K562 (cell line): ENCODE results near the gene PTP4A1. TPM values are rescaled to one million over a fixed set of nuclear protein-coding genes. Genes with fewer than 3 reads are reported as not detected.

Experiments used
- ATAC-seq: fragments of 200-7000 bp; cut with Tn5 transposase; 3 replicates; pipeline ENCODE4 v1.9.1; 2020; ENCODE audit warnings: moderate library complexity
- BruUV-seq: library from RNA; stranded (reverse); fragments of 400-500 nt; replicated peaks from 2 replicates; lab custom pipeline; 2021; lab: Mats Ljungman, UMichigan
- CTCF ChIA-PET: fragments of 300-600 bp; formaldehyde crosslinking; extraction: SDS; loops from one replicate; lab custom pipeline; 2021; ENCODE audit warnings: low intra/inter-chr PET ratio; lab: Yijun Ruan, JAX
- POLR2A ChIA-PET: fragments of 300-600, 350-650 bp; sonication (Branson Sonifier 250); formaldehyde crosslinking; extraction: SDS; loops from one replicate; lab custom pipeline; 2021; ENCODE audit warnings: antibody characterized with exemption, inconsistent platforms; lab: Yijun Ruan, JAX
- DNase-seq, 4 experiments: peaks; one replicate each; pipeline versions ENCODE4 v3.0.0 to v3.0.0-alpha.2; 2011 to 2018; ENCODE audit warnings: low spot score in 3 of 4, mixed read lengths in 3 of 4; ENCODE audit errors: extremely low read depth in 1 of 4
- FAIRE-seq: peaks from 2 replicates; lab custom pipeline; 2011; peaks lifted over from hg19 to GRCh38; lab: Jason Lieb, UNC
- H2AFZ ChIP-seq: 2 replicates; pipeline ENCODE4 v1.6.0; 2011; ENCODE audit warnings: low read depth, low read length, control low read depth, inconsistent platforms
- H3K27ac ChIP-seq: fragments of 200-600 bp; 3 replicates; pipeline ENCODE4 v1.8.0; 2011; ENCODE audit warnings: low read depth, mild to moderate bottlenecking, control low read depth, inconsistent platforms, low read length, moderate library complexity, mixed read lengths; ENCODE audit errors: extremely low read depth
- H3K27me3 ChIP-seq, 2 experiments: fragments of 300-600 bp in 1 of 2; 2 replicates in 1 of 2; 3 replicates in 1 of 2; pipeline versions ENCODE4 v1.6.0 to v1.8.0; 2011; ENCODE audit warnings: inconsistent platforms in 2 of 2, low read length in 2 of 2, mild to moderate bottlenecking in 1 of 2, mixed read lengths in 1 of 2, moderate library complexity in 1 of 2; ENCODE audit not compliant: control insufficient read depth in 2 of 2, insufficient read depth in 2 of 2
- H3K36me3 ChIP-seq: fragments of 300-600 bp; 3 replicates; pipeline ENCODE4 v1.8.0; 2011; ENCODE audit warnings: mild to moderate bottlenecking, low read length, inconsistent platforms; ENCODE audit not compliant: control insufficient read depth, insufficient read depth
- H3K4me1 ChIP-seq, 2 experiments: fragments of 200-600 bp in 1 of 2; replicated peaks in 1 of 2; 2 replicates in 1 of 2; 3 replicates in 1 of 2; pipeline versions ENCODE4 v1.5.1 to v1.8.0; 2011; ENCODE audit warnings: inconsistent platforms in 2 of 2, low read length in 2 of 2, mild to moderate bottlenecking in 1 of 2, mixed read lengths in 1 of 2, moderate library complexity in 1 of 2; ENCODE audit not compliant: control insufficient read depth in 2 of 2, insufficient read depth in 2 of 2
- H3K4me2 ChIP-seq: 2 replicates; pipeline ENCODE4 v1.6.1; 2011; ENCODE audit warnings: low read length, control low read depth, inconsistent platforms, mixed read lengths; ENCODE audit not compliant: insufficient read depth
- H3K4me3 ChIP-seq: fragments of 200-600 bp; sonication (generic), shearing (Covaris generic); 2 replicates; pipeline ENCODE4 v1.5.1; 2016; ENCODE audit warnings: control low read depth, inconsistent platforms
- H3K79me2 ChIP-seq: fragments of 200-600 bp; 3 replicates; pipeline ENCODE4 v1.8.0; 2011; ENCODE audit warnings: low read length, inconsistent platforms; ENCODE audit not compliant: control insufficient read depth, insufficient read depth
- H3K9ac ChIP-seq, 2 experiments: 2 replicates each; pipeline versions ENCODE4 v1.6.0 to v1.6.1; 2011; ENCODE audit warnings: low read depth in 2 of 2, low read length in 2 of 2, control low read depth in 1 of 2, inconsistent platforms in 1 of 2, mild to moderate bottlenecking in 1 of 2, mixed read lengths in 1 of 2; ENCODE audit not compliant: insufficient read depth in 1 of 2
- H3K9me1 ChIP-seq: one replicate; pipeline ENCODE4 v1.6.0; 2011; ENCODE audit warnings: inconsistent platforms, mild to moderate bottlenecking, low read length, moderate library complexity; ENCODE audit not compliant: control insufficient read depth, insufficient read depth
- H3K9me3 ChIP-seq: replicated peaks from 2 replicates; pipeline ENCODE4 v1.5.1; 2011; ENCODE audit warnings: low read depth, low read length, inconsistent platforms; ENCODE audit not compliant: control insufficient read depth, insufficient read depth
- H4K20me1 ChIP-seq: replicated peaks from 2 replicates; pipeline ENCODE4 v1.6.1; 2011; ENCODE audit warnings: low read length, inconsistent platforms, mixed read lengths; ENCODE audit not compliant: control insufficient read depth, insufficient read depth
- CEBPB ChIP-seq: fragments of 450-650 bp; IDR thresholded peaks from 2 replicates; pipeline ENCODE4 v1.6.1; 2016; ENCODE audit warnings: missing genetic modification characterization, missing compliant biosample characterization
- EP400 ChIP-seq: fragments of 450-650 bp; IDR thresholded peaks from 2 replicates; pipeline ENCODE4 v1.6.1; 2017; ENCODE audit warnings: antibody characterized with exemption, mild to moderate bottlenecking, moderate library complexity
- GABPB1 ChIP-seq: sonication (generic); formaldehyde crosslinking; IDR thresholded peaks from 2 replicates; pipeline ENCODE4 v1.8.0; 2022; ENCODE audit warnings: mild to moderate bottlenecking, missing genetic modification reagents
- HNRNPK ChIP-seq: fragments of 200-400 bp; formaldehyde crosslinking; IDR thresholded peaks from one replicate; pipeline ENCODE4 v1.6.1; 2018; ENCODE audit warnings: mild to moderate bottlenecking, low read depth, low read length; ENCODE audit not compliant: poor library complexity, severe bottlenecking
- ID3 ChIP-seq, 2 experiments: fragments of 250-450 bp in 1 of 2; fragments of 450-650 bp in 1 of 2; sonication (Bioruptor Pico) in 1 of 2; IDR thresholded peaks; 2 replicates each; pipeline versions ENCODE4 v1.6.1 to v1.8.0; 2016 to 2021; ENCODE audit warnings: mild to moderate bottlenecking in 2 of 2, moderate library complexity in 2 of 2, missing compliant biosample characterization in 1 of 2, missing genetic modification characterization in 1 of 2
- PTTG1 ChIP-seq: fragments of 450-650 bp; IDR thresholded peaks from 2 replicates; pipeline ENCODE4 v1.6.1; 2016; ENCODE audit warnings: low read depth, mild to moderate bottlenecking, missing genetic modification characterization, missing compliant biosample characterization
- TSC22D4 ChIP-seq: fragments of 450-650 bp; IDR thresholded peaks from 2 replicates; pipeline ENCODE4 v1.6.1; 2016; ENCODE audit warnings: missing genetic modification characterization, missing biosample characterization, control low read depth
- ZFP36 ChIP-seq: fragments of 150-350 bp; IDR thresholded peaks from 2 replicates; pipeline ENCODE4 v1.6.1; 2018; ENCODE audit warnings: low read length, low read depth; ENCODE audit not compliant: partially characterized antibody
- ZKSCAN3 ChIP-seq: fragments of 250-450 bp; sonication (Bioruptor Pico); IDR thresholded peaks from 2 replicates; pipeline ENCODE4 v1.4.0; 2020
- ZNF133 ChIP-seq: fragments of 250-450 bp; sonication (Bioruptor Pico); IDR thresholded peaks from 2 replicates; pipeline ENCODE4 v1.4.0; 2020; ENCODE audit warnings: mild to moderate bottlenecking
- ZNF134 ChIP-seq: fragments of 250-450 bp; sonication (Bioruptor Pico); conservative IDR thresholded peaks from 2 replicates; pipeline ENCODE4 v1.4.0; 2020
- ZNF197 ChIP-seq: fragments of 200-800 bp; sonication (Bioruptor generic); IDR thresholded peaks from 2 replicates; pipeline ENCODE4 v1.6.1; 2016; ENCODE audit warnings: low read depth, missing genetic modification characterization, missing compliant biosample characterization
- ZNF668 ChIP-seq: fragments of 250-450 bp; sonication (Bioruptor Pico); IDR thresholded peaks from 2 replicates; pipeline ENCODE4 v1.8.0; 2022; ENCODE audit warnings: mild to moderate bottlenecking, inconsistent platforms
- WGBS: fragments of 100-300 bp; shearing (Covaris generic); methylation state at CpG from one replicate; pipeline ENCODE4 v1.1.6; 2016; ENCODE audit warnings: low coverage, mixed read lengths; ENCODE audit not compliant: insufficient coverage; ENCODE audit errors: missing lambda C conversion rate; 5-methylcytosine and 5-hydroxymethylcytosine counted together
- in situ Hi-C: fragments of 300-500 bp; cut with MboI; formaldehyde crosslinking; loops from 4 replicates; pipeline ENCODE4 v1.15.0; 2018; ENCODE audit warnings: inconsistent platforms, mixed read lengths
- intact Hi-C: fragments of 100-400 bp; cut with micrococcal nuclease; formaldehyde crosslinking; loops from 2 replicates; pipeline ENCODE4 v1.14.2; 2022
- polyA plus RNA-seq, 8 experiments: library from polyadenylated mRNA; depleted of rRNA in 4 of 8; stranded (reverse) in 5 of 8; unstranded in 3 of 8; fragments of >200 nt; fragmentation: Nextera tagmentation in 2 of 8; fragmentation: Illumina TruSeq in 1 of 8; extraction: Ambion mirVana in 2 of 8; extraction: Trizol in 1 of 8; gene quantifications; 2 replicates each; pipeline versions ENCODE4 v1.2.1 to v1.2.3, GENCODE V29; 2011 to 2014; ENCODE audit warnings: inconsistent platforms in 1 of 8, missing spikeins in 1 of 8
- total RNA-seq, 7 experiments: library from RNA; depleted of rRNA in 6 of 7; stranded (reverse); fragments of >200 nt in 6 of 7; fragmentation: Illumina TruSeq in 2 of 7; extraction: Trizol in 2 of 7; gene quantifications; 2 replicates each; pipeline versions ENCODE4 v1.2.1 to v1.2.3, GENCODE V29; 2011 to 2021; ENCODE audit warnings: low replicate concordance in 1 of 7

The PTP4A1 gene
- total and polyA plus RNA-seq, 9 of the 15 experiments (the other 6 are each of a cell fraction or from before 2014, with no cell fraction given): 3.7 to 67.5 (median 13.1) TPM

- no peaks in the 10 kb centered on the region for H3K36me3 ChIP-seq
- H3K9me1 ChIP-seq: no peaks in the 10 kb centered on the region
- ATAC-seq: no peak
- no TSS peak for BruUV-seq
- H4K20me1 ChIP-seq: no peaks in the 10 kb centered on the region
- no peaks in the 10 kb centered on the region; the same call in 1 of the 2 replicates for H3K9me3 ChIP-seq
- CTCF ChIA-PET: no interaction called here
- POLR2A ChIA-PET: interaction anchor here (0.7 kb wide), 1 partner anchor 11 kb away, joined by 3 read pairs; no protein-coding TSS in a partner anchor
- no peak overlapping the region for H2AFZ ChIP-seq
- H3K79me2 ChIP-seq: no peaks in the 10 kb centered on the region
- H3K27ac ChIP-seq: no peak overlapping the region
- DNase-seq: no peak
- no peak overlapping the region for H3K4me3 ChIP-seq
- WGBS: 3% methylated on average over 3 of the region's 3 CpGs
- no peak overlapping the region for H3K4me2 ChIP-seq
- in situ Hi-C loops: no loop called here
- intact Hi-C loops: no loop called here
- TF ChIP-seq TSC22D4 (tag): no peak
- no peak for TF ChIP-seq ZKSCAN3
- TF ChIP-seq HNRNPK: no peak
- TF ChIP-seq EP400: no peak
- no peak for TF ChIP-seq ID3 (CRISPR knock-in tag; IDR thresholded peaks at IDR 0.05)
- no peak for TF ChIP-seq ID3 (tag; IDR thresholded peaks at IDR 0.05)
- no peak for TF ChIP-seq ZNF668 (CRISPR knock-in tag)
- no peak for TF ChIP-seq ZNF134 (CRISPR knock-in tag)
- TF ChIP-seq ZNF197 (CRISPR knock-in tag): no peak
- TF ChIP-seq ZFP36: no peak
- TF ChIP-seq ZNF133 (CRISPR knock-in tag): no peak
- no peak for TF ChIP-seq PTTG1
- TF ChIP-seq CEBPB (tag): no peak
- no peak for TF ChIP-seq GABPB1 (CRISPR knock-in tag)
- no peaks in the 10 kb centered on the region for H3K27me3 ChIP-seq
- H3K9ac ChIP-seq: no peak overlapping the region
- no peak for FAIRE-seq
- no peaks in the 10 kb centered on the region for H3K4me1 ChIP-seq
Observed at GRCh38 chr6:63533026-63533425, 39.3 kb upstream of the PTP4A1 start.
